Esophagus squamous epithelium (tissue), 5 donors: ENCODE results near the gene UNC13C. TPM values are rescaled to one million over a fixed set of nuclear protein-coding genes. Genes with fewer than 3 reads are reported as not detected.
A peak's percentile ranks its signal among the peaks of the same experiment; 100 is the strongest.
"Not testable (repeated sequence)": the region's sequence is repeated elsewhere in the genome, so short reads cannot be mapped to it uniquely, and the experiment has no call there.

ENCODE experiments used
- DNase-seq: peaks from one replicate; lab custom pipeline; 2025; lab: John Stamatoyannopoulos, UW
- H3K27ac ChIP-seq, 4 donors: fragments of 200-600 bp; sonication (generic); one replicate each; pipeline ENCODE4 v1.5.1; 2016 to 2019; ENCODE audit warnings: mild to moderate bottlenecking in 1 of 4
- H3K27me3 ChIP-seq, 4 donors: fragments of 200-600 bp; sonication (generic); 1 replicate in 3 of 4; 2 replicates in 1 of 4; pipeline versions ENCODE4 v1.5.1 to v1.6.0; 2017 to 2021; ENCODE audit warnings: antibody characterized with exemption in 1 of 4
- H3K36me3 ChIP-seq, 3 donors: fragments of 200-600 bp; sonication (generic); one replicate each; pipeline ENCODE4 v1.5.1; 2016 to 2019
- H3K4me1 ChIP-seq, 3 donors: fragments of 200-600 bp; sonication (generic); one replicate each; pipeline ENCODE4 v1.5.1; 2017 to 2019
- H3K4me3 ChIP-seq, 4 donors: fragments of 200-600 bp; sonication (generic); 1 replicate in 3 of 4; 2 replicates in 1 of 4; pipeline ENCODE4 v1.5.1; 2016 to 2019; ENCODE audit warnings: mild to moderate bottlenecking in 2 of 4, moderate library complexity in 1 of 4
- H3K9me3 ChIP-seq, 3 donors: fragments of 200-600 bp; sonication (generic); one replicate each; pipeline ENCODE4 v1.5.1; 2016 to 2019
- CTCF ChIP-seq, 6 experiments: fragments of 450-650 bp in 4 of 6; fragments of 200-600 bp in 2 of 6; sonication (generic) in 2 of 6; IDR thresholded peaks; one replicate each; pipeline ENCODE4 v1.5.1; 2016 to 2019; ENCODE audit warnings: antibody characterized with exemption in 6 of 6, mild to moderate bottlenecking in 4 of 6, moderate library complexity in 4 of 6
- POLR2A ChIP-seq, 4 donors: fragments of 450-650 bp; IDR thresholded peaks; one replicate each; pipeline ENCODE4 v1.6.1; 2017; ENCODE audit warnings: antibody characterized with exemption in 4 of 4, mild to moderate bottlenecking in 4 of 4, moderate library complexity in 3 of 4
- WGBS, 2 donors: methylation state at CpG; one replicate each; pipeline ENCODE4 v1.1.5; 2018; 5-methylcytosine and 5-hydroxymethylcytosine counted together
- intact Hi-C: fragments of 100-400 bp; cut with DNase I; formaldehyde crosslinking; loops from one replicate; pipeline ENCODE4 v1.15.0; 2022
- total RNA-seq, 4 donors: library from RNA; depleted of rRNA; stranded (reverse); fragments of >200 nt; gene quantifications; one replicate each; pipeline ENCODE4 v1.1.0, GENCODE V29; 2016
- donor health status: DM: yes; HTN: yes; CAD: no.

Gene UNC13C
- under 1 TPM in 2 of 4 donors, not detected in 2; 0.18 to 0.19 TPM for total RNA-seq

GRCh38 chr15:53978253-53978906 lies at the start of gene UNC13C:
Gene UNC13C, plus strand, starts transcription at chr15:53978441. Its CDS starts 34,463 bp downstream, at chr15:54012904.
- Histone ChIP-seq H3K27me3 (peaks cover 0 to 27% (median 0%) of the 10 kb centered on the region in 4 donors), H3K27ac (no peak within 1 kb of the TSS), H3K4me3 (peak within 1 kb of the TSS in 3 of 4 donors; percentile 19 to 51 (median 21)), H3K9me3 (no peaks in the 10 kb centered on the region), H3K4me1 (peaks cover 0 to 13% (median 4%) of the 10 kb centered on the region in 3 donors), H3K36me3 (no peaks in the 10 kb centered on the region)
- TF ChIP-seq CTCF (IDR thresholded peaks at IDR 0.05): no peak
- no peak for TF ChIP-seq POLR2A (IDR thresholded peaks at IDR 0.05)
- 2 to 8% methylated on average over 10 to 28 of the region's 30 CpGs for WGBS, 2 donors
- intact Hi-C loops: no loop called here
- no peak for DNase-seq

GRCh38 chr15:53936137-53936536 lies 42.1 kb upstream of the UNC13C start:
- Histone ChIP-seq H3K27me3 (no peaks in the 10 kb centered on the region), H3K4me3 (no peak overlapping the region), H3K27ac (no peak overlapping the region), H3K9me3 (peaks cover 0 to 27% (median 4%) of the 10 kb centered on the region in 3 donors), H3K36me3 (no peaks in the 10 kb centered on the region), H3K4me1 (no peaks in the 10 kb centered on the region)
- TF ChIP-seq POLR2A (IDR thresholded peaks at IDR 0.05) (no peak), CTCF (IDR thresholded peaks at IDR 0.05) (no peak)
- no peak for DNase-seq
- intact Hi-C loops: no loop called here

GRCh38 chr15:53937632-53938031 lies 40.6 kb upstream of the UNC13C start:
- 79 to 85% methylated on average over 2 of the region's 2 CpGs for WGBS, 2 donors
- H3K27ac ChIP-seq, H3K4me1 ChIP-seq, intact Hi-C loops, H3K4me3 ChIP-seq, H3K27me3 ChIP-seq, H3K36me3 ChIP-seq, DNase-seq: not testable (repeated sequence)
- H3K9me3 ChIP-seq: peaks cover 0 to 27% (median 4%) of the 10 kb centered on the region in 3 donors

GRCh38 chr15:53950572-53950971 lies 27.7 kb upstream of the UNC13C start:
- DNase-seq: no peak
- Histone ChIP-seq H3K27ac (no peak overlapping the region), H3K4me1 (no peaks in the 10 kb centered on the region), H3K36me3 (no peaks in the 10 kb centered on the region), H3K27me3 (no peaks in the 10 kb centered on the region), H3K4me3 (no peak overlapping the region), H3K9me3 (no peaks in the 10 kb centered on the region)
- no peak for TF ChIP-seq CTCF (IDR thresholded peaks at IDR 0.05)
- TF ChIP-seq POLR2A (IDR thresholded peaks at IDR 0.05): no peak
- intact Hi-C loops: no loop called here
- 77 to 88% methylated on average over 3 of the region's 3 CpGs for WGBS, 2 donors

GRCh38 chr15:53955396-53955795 lies 22.8 kb upstream of the UNC13C start:
- TF ChIP-seq CTCF (IDR thresholded peaks at IDR 0.05): no peak
- no peak for TF ChIP-seq POLR2A (IDR thresholded peaks at IDR 0.05)
- Histone ChIP-seq H3K27me3 (no peaks in the 10 kb centered on the region), H3K4me1 (no peaks in the 10 kb centered on the region), H3K9me3 (no peaks in the 10 kb centered on the region), H3K4me3 (no peak overlapping the region), H3K36me3 (no peaks in the 10 kb centered on the region), H3K27ac (no peak overlapping the region)
- no peak for DNase-seq
- intact Hi-C loops: no loop called here
